Type B pancreatic cell (in vitro differentiated cells): Measurements from ENCODE around the gene RAMP1. TPM values are rescaled to one million over a fixed set of nuclear protein-coding genes. Genes with fewer than 3 reads are reported as not detected.

Source experiments
- DNase-seq: peaks from one replicate; pipeline ENCODE4 v3.0.0; 2021; ENCODE audit warnings: mixed read lengths; ENCODE audit not compliant: unreplicated experiment; ENCODE audit errors: extremely low spot score
- H3K27ac Mint-ChIP-seq: 2 replicates; pipeline ENCODE4 v1.8.0; 2021; ENCODE audit warnings: mild to moderate bottlenecking, mixed read lengths
- H3K27me3 Mint-ChIP-seq: 2 replicates; pipeline ENCODE4 v1.8.0; 2021; ENCODE audit warnings: mixed read lengths
- H3K36me3 Mint-ChIP-seq: 2 replicates; pipeline ENCODE4 v1.8.0; 2021; ENCODE audit warnings: mixed read lengths
- H3K4me1 Mint-ChIP-seq: one replicate; pipeline ENCODE4 v1.8.0; 2021; ENCODE audit warnings: mixed read lengths; ENCODE audit not compliant: unreplicated experiment
- H3K4me3 Mint-ChIP-seq: 2 replicates; pipeline ENCODE4 v1.8.0; 2021; ENCODE audit warnings: mild to moderate bottlenecking, mixed read lengths
- H3K9me3 Mint-ChIP-seq: 2 replicates; pipeline ENCODE4 v1.8.0; 2021; ENCODE audit warnings: mixed read lengths
- total RNA-seq: library from RNA; stranded (reverse); gene quantifications from 2 replicates; pipeline ENCODE4 v1.2.1, GENCODE V29; 2021; ENCODE audit warnings: low replicate concordance
- TF ChIP-seq, protein P1 (sequence below): fragments of 200-600 bp; sonication (generic); conservative IDR thresholded peaks from 2 replicates; pipeline ENCODE4 v1.5.0; 2021; ENCODE audit warnings: antibody characterized with exemption, mild to moderate bottlenecking

The RAMP1 gene
- total RNA-seq, 1 donor from 2014 or later, result 11.3 TPM

DNA sequence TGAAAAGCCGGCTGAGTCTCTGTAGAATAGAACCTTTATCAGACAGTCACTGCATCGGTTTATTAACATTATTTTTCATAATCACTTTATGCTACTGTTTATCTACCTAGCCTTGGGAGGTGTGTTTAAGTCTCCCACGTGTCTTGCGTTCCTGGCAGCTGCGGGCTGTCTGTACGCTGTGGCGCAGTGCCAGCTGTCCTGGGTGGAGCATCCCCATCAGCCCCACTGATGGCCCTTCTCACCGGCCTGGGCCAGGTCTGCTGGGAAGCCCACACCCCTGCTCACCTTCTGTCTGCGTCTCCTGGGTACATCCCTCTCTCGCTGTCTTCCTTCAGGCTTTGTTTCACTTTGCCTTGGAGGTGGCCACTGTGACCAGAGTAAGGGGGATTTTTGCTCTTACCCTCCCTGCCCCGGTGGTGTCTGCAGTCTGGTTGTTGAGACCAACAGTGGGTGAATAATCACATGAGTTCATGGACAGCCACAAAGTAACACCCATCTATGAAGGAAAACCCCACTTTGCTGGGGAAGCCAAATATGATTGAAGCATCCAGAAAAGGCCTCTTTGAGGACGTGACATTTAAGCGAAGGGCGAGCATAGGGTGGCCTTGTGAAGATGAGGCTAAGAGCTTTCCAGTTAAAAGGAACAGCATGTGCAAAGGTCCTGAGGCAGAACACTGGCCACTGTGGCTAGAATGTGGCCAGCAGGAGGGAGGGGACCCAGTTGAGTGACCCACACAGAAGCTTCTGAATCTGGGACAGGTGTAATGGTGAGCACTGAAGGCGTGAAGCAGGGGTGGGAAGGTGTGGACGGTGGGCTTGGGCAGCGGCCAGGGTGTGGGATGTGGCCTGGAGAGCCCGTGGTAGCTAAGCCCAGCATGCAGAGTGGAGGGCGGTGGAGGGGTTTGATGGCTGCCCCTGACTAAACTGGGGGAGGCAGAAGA lies 41.7 kb downstream of the RAMP1 start:
- no peak overlapping the region for H3K27ac Mint-ChIP-seq
- no peaks in the 10 kb centered on the region for H3K9me3 Mint-ChIP-seq
- H3K36me3 Mint-ChIP-seq, result no peaks in the 10 kb centered on the region
- no peak for DNase-seq
- no peak overlapping the region for H3K4me3 Mint-ChIP-seq
- H3K4me1 Mint-ChIP-seq, result peaks cover 11% of the 10 kb centered on the region
- no peaks in the 10 kb centered on the region for H3K27me3 Mint-ChIP-seq
- TF ChIP-seq, protein P1, sequence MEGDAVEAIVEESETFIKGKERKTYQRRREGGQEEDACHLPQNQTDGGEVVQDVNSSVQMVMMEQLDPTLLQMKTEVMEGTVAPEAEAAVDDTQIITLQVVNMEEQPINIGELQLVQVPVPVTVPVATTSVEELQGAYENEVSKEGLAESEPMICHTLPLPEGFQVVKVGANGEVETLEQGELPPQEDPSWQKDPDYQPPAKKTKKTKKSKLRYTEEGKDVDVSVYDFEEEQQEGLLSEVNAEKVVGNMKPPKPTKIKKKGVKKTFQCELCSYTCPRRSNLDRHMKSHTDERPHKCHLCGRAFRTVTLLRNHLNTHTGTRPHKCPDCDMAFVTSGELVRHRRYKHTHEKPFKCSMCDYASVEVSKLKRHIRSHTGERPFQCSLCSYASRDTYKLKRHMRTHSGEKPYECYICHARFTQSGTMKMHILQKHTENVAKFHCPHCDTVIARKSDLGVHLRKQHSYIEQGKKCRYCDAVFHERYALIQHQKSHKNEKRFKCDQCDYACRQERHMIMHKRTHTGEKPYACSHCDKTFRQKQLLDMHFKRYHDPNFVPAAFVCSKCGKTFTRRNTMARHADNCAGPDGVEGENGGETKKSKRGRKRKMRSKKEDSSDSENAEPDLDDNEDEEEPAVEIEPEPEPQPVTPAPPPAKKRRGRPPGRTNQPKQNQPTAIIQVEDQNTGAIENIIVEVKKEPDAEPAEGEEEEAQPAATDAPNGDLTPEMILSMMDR, result no peak

GRCh38 chr2:237901932-237902850 lies 42.8 kb downstream of the RAMP1 start:
- TF ChIP-seq, protein P1, result no peak
- Mint-ChIP-seq H3K4me3 (no peak overlapping the region), H3K27ac (no peak overlapping the region), H3K9me3 (no peaks in the 10 kb centered on the region), H3K36me3 (no peaks in the 10 kb centered on the region), H3K4me1 (peaks cover 11% of the 10 kb centered on the region), H3K27me3 (no peaks in the 10 kb centered on the region)
- no peak for DNase-seq

- DNase-seq, result no peak
- no peaks in the 10 kb centered on the region for H3K4me1 Mint-ChIP-seq
- no peak overlapping the region for H3K27ac Mint-ChIP-seq
- H3K4me3 Mint-ChIP-seq, result no peak overlapping the region
- H3K9me3 Mint-ChIP-seq, result no peaks in the 10 kb centered on the region
- TF ChIP-seq, protein P1, result no peak
- H3K27me3 Mint-ChIP-seq, result no peaks in the 10 kb centered on the region
- H3K36me3 Mint-ChIP-seq, result no peaks in the 10 kb centered on the region
Observed at GRCh38 chr2:237904831-237905599, 45.6 kb downstream of the RAMP1 start.

DNA sequence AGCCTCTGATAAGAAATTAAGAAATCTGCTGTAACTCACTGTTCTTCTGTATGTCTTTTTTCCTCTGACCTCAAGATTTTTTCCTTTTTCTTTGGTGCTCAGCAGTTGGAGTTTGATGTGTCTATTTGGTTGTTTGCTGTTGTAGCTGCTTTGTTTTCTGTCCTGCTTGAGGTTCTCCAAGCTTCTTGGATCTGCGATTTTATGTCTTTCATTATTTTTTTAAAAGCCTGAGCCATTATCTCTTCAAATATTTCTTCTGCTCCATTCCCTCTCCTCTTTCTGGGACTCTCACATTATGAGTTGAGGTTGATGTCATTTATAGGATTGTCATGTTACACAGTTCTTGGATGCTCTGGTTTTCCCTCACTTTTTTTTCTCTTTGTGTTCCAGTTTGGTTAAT lies 47.7 kb downstream of the RAMP1 start:
- Mint-ChIP-seq H3K27ac (no peak overlapping the region), H3K27me3 (no peaks in the 10 kb centered on the region), H3K4me1 (no peaks in the 10 kb centered on the region), H3K4me3 (no peak overlapping the region), H3K9me3 (no peaks in the 10 kb centered on the region), H3K36me3 (no peaks in the 10 kb centered on the region)
- DNase-seq, result no peak
- TF ChIP-seq, protein P1, result no peak

- no peaks in the 10 kb centered on the region for H3K36me3 Mint-ChIP-seq
- no peak for DNase-seq
- TF ChIP-seq, protein P1, result no peak
- no peaks in the 10 kb centered on the region for H3K27me3 Mint-ChIP-seq
- no peaks in the 10 kb centered on the region for H3K4me1 Mint-ChIP-seq
- H3K27ac Mint-ChIP-seq, result no peak overlapping the region
- H3K9me3 Mint-ChIP-seq, result no peaks in the 10 kb centered on the region
- H3K4me3 Mint-ChIP-seq, result no peak overlapping the region
Observed at GRCh38 chr2:237909075-237909695, 49.8 kb downstream of the RAMP1 start.
